Activated naive CD4-positive, alpha-beta T cell treated with anti-CD3 and anti-CD28 coated beads, Interleukin-2, amount 50 U/mL, for 72 hours (primary cell): ENCODE data around the gene DLGAP1. TPM values are rescaled to one million over a fixed set of nuclear protein-coding genes. Genes with fewer than 3 reads are reported as not detected.

Experiments
- ATAC-seq, 2 donors: fragments of 150-1000 bp; cut with Tn5 transposase; 2 replicates each; pipeline ENCODE4 v1.10.0; 2021; ENCODE audit warnings: mild to moderate bottlenecking in 2 of 2, moderate library complexity in 2 of 2
- DNase-seq, 2 donors: peaks; one replicate each; pipeline ENCODE4 v3.0.0; 2021 to 2022; ENCODE audit warnings: low spot score in 2 of 2
- H3K27ac Mint-ChIP-seq, 2 donors: one replicate each; pipeline ENCODE4 v1.8.0; 2022; ENCODE audit warnings: mild to moderate bottlenecking in 2 of 2, mixed read lengths in 2 of 2
- H3K36me3 Mint-ChIP-seq, 2 donors: one replicate each; pipeline ENCODE4 v1.8.0; 2022; ENCODE audit warnings: mixed read lengths in 2 of 2
- H3K9me3 Mint-ChIP-seq, 2 donors: one replicate each; pipeline ENCODE4 v1.8.0; 2022; ENCODE audit warnings: mixed read lengths in 2 of 2
- total RNA-seq, 2 donors: library from RNA; stranded (reverse); gene quantifications; one replicate each; pipeline ENCODE4 v1.2.3, GENCODE V29; 2022

The DLGAP1 gene
- total RNA-seq, 2 donors from 2014 or later: not detected

- DNase-seq (no peak), ATAC-seq (no peak)
- Mint-ChIP-seq H3K36me3 (no peaks in the 10 kb centered on the region), H3K27ac (no peak overlapping the region), H3K9me3 (no peaks in the 10 kb centered on the region)
Measured at GRCh38 chr18:4271952-4272351, 183.2 kb downstream of the DLGAP1 start.

GRCh38 chr18:4270988-4271387, 184.1 kb downstream of the DLGAP1 start:
- ATAC-seq (no peak), DNase-seq (no peak)
- Mint-ChIP-seq H3K27ac (no peak overlapping the region), H3K36me3 (no peaks in the 10 kb centered on the region), H3K9me3 (peaks cover 0 to 5% of the 10 kb centered on the region in 2 donors)

- no peak for ATAC-seq
Measured at GRCh38 chr18:4270016-4270415, 185.1 kb downstream of the DLGAP1 start.

GRCh38 chr18:4267641-4268040, 187.5 kb downstream of the DLGAP1 start:
- Mint-ChIP-seq H3K27ac (no peak overlapping the region), H3K36me3 (no peaks in the 10 kb centered on the region), H3K9me3 (peaks cover 0 to 5% of the 10 kb centered on the region in 2 donors)
- DNase-seq (no peak), ATAC-seq (no peak)

More at GRCh38 chr18:4270016-4270415, 185.1 kb downstream of the DLGAP1 start:
- H3K9me3 Mint-ChIP-seq: peaks cover 0 to 5% of the 10 kb centered on the region in 2 donors
- no peak overlapping the region for H3K27ac Mint-ChIP-seq
- DNase-seq: no peak
- no peaks in the 10 kb centered on the region for H3K36me3 Mint-ChIP-seq

GRCh38 chr18:4264347-4264791, 190.7 kb downstream of the DLGAP1 start:
- DNase-seq (no peak), ATAC-seq (no peak)
- Mint-ChIP-seq H3K27ac (no peak overlapping the region), H3K36me3 (no peaks in the 10 kb centered on the region), H3K9me3 (peaks cover 0 to 5% of the 10 kb centered on the region in 2 donors)

- no peak for DNase-seq
- no peak for ATAC-seq
- Mint-ChIP-seq H3K36me3 (no peaks in the 10 kb centered on the region), H3K27ac (no peak overlapping the region), H3K9me3 (peaks cover 0 to 5% of the 10 kb centered on the region in 2 donors)
Measured at GRCh38 chr18:4260107-4260506, 195.0 kb downstream of the DLGAP1 start.

- no peaks in the 10 kb centered on the region for H3K36me3 Mint-ChIP-seq
- no peak for DNase-seq
- ATAC-seq: no peak
- no peak overlapping the region for H3K27ac Mint-ChIP-seq
- H3K9me3 Mint-ChIP-seq: peaks cover 0 to 5% of the 10 kb centered on the region in 2 donors
Measured at GRCh38 chr18:4256766-4257417, 198.2 kb downstream of the DLGAP1 start.

- peaks cover 1 to 7% of the 10 kb centered on the region in 2 donors for H3K9me3 Mint-ChIP-seq
Measured at GRCh38 chr18:4254840-4255239, 200.3 kb downstream of the DLGAP1 start.

GRCh38 chr18:4252829-4253228, 202.3 kb downstream of the DLGAP1 start:
- no peak overlapping the region for H3K27ac Mint-ChIP-seq
- peaks cover 4 to 9% of the 10 kb centered on the region in 2 donors for H3K9me3 Mint-ChIP-seq
- DNase-seq (no peak), ATAC-seq (no peak)
- no peaks in the 10 kb centered on the region for H3K36me3 Mint-ChIP-seq

More at GRCh38 chr18:4254840-4255239, 200.3 kb downstream of the DLGAP1 start:
- DNase-seq: no peak
- Mint-ChIP-seq H3K27ac (no peak overlapping the region), H3K36me3 (no peaks in the 10 kb centered on the region)
- ATAC-seq: no peak

- DNase-seq (no peak), ATAC-seq (no peak)
- Mint-ChIP-seq H3K27ac (no peak overlapping the region), H3K9me3 (peaks cover 4 to 7% of the 10 kb centered on the region in 2 donors), H3K36me3 (no peaks in the 10 kb centered on the region)
Measured at GRCh38 chr18:4251873-4252272, 203.2 kb downstream of the DLGAP1 start.

GRCh38 chr18:4251206-4251605, 203.9 kb downstream of the DLGAP1 start:
- H3K9me3 Mint-ChIP-seq: peaks cover 4% of the 10 kb centered on the region in 2 donors
- DNase-seq: no peak
- no peak for ATAC-seq

GRCh38 chr18:4250141-4250540, 205.0 kb downstream of the DLGAP1 start:
- ATAC-seq (no peak), DNase-seq (no peak)
- Mint-ChIP-seq H3K36me3 (no peaks in the 10 kb centered on the region), H3K27ac (no peak overlapping the region), H3K9me3 (peaks cover 4% of the 10 kb centered on the region in 2 donors)

More at GRCh38 chr18:4251206-4251605, 203.9 kb downstream of the DLGAP1 start:
- H3K27ac Mint-ChIP-seq: no peak overlapping the region
- H3K36me3 Mint-ChIP-seq: no peaks in the 10 kb centered on the region

- Mint-ChIP-seq H3K27ac (no peak overlapping the region), H3K9me3 (peaks cover 4% of the 10 kb centered on the region in 2 donors), H3K36me3 (no peaks in the 10 kb centered on the region)
- DNase-seq (no peak), ATAC-seq (no peak)
Measured at GRCh38 chr18:4248686-4249085, 206.4 kb downstream of the DLGAP1 start.

- DNase-seq (no peak), ATAC-seq (no peak)
- Mint-ChIP-seq H3K27ac (no peak overlapping the region), H3K9me3 (peaks cover 4% of the 10 kb centered on the region in 2 donors), H3K36me3 (no peaks in the 10 kb centered on the region)
Measured at GRCh38 chr18:4246374-4246773, 208.7 kb downstream of the DLGAP1 start.

GRCh38 chr18:4245456-4245855, 209.7 kb downstream of the DLGAP1 start:
- DNase-seq (no peak), ATAC-seq (no peak)
- H3K9me3 Mint-ChIP-seq: peaks cover 4% of the 10 kb centered on the region in 2 donors
- H3K27ac Mint-ChIP-seq: no peak overlapping the region
- H3K36me3 Mint-ChIP-seq: no peaks in the 10 kb centered on the region

GRCh38 chr18:4242431-4243161, 212.5 kb downstream of the DLGAP1 start:
- DNase-seq (no peak), ATAC-seq (no peak)
- no peaks in the 10 kb centered on the region for H3K9me3 Mint-ChIP-seq
- H3K36me3 Mint-ChIP-seq: no peaks in the 10 kb centered on the region
- no peak overlapping the region for H3K27ac Mint-ChIP-seq

- Mint-ChIP-seq H3K36me3 (no peaks in the 10 kb centered on the region), H3K27ac (no peak overlapping the region), H3K9me3 (no peaks in the 10 kb centered on the region)
- DNase-seq (no peak), ATAC-seq (no peak)
Measured at GRCh38 chr18:4241090-4241617, 214.0 kb downstream of the DLGAP1 start.
